SU-DHL-6 (cell line): ENCODE data around the gene EIF4A3.

ENCODE experiments used
- EZH2phosphoT487 ChIP-seq: fragments of 200-600 bp; sonication (generic), shearing (Covaris generic); conservative IDR thresholded peaks from 2 replicates; pipeline ENCODE4 v1.6.1; 2018; ENCODE audit warnings: mild to moderate bottlenecking, antibody characterized with exemption, low read length, moderate library complexity, mixed read lengths
- TF ChIP-seq, protein P1 (sequence below): fragments of 200-600 bp; sonication (generic); IDR thresholded peaks from one replicate; pipeline ENCODE4 v1.5.1; 2017; ENCODE audit warnings: antibody characterized with exemption, mild to moderate bottlenecking, low read length, moderate library complexity; ENCODE audit not compliant: insufficient read depth, poor library complexity, severe bottlenecking

- TF ChIP-seq, protein P1, sequence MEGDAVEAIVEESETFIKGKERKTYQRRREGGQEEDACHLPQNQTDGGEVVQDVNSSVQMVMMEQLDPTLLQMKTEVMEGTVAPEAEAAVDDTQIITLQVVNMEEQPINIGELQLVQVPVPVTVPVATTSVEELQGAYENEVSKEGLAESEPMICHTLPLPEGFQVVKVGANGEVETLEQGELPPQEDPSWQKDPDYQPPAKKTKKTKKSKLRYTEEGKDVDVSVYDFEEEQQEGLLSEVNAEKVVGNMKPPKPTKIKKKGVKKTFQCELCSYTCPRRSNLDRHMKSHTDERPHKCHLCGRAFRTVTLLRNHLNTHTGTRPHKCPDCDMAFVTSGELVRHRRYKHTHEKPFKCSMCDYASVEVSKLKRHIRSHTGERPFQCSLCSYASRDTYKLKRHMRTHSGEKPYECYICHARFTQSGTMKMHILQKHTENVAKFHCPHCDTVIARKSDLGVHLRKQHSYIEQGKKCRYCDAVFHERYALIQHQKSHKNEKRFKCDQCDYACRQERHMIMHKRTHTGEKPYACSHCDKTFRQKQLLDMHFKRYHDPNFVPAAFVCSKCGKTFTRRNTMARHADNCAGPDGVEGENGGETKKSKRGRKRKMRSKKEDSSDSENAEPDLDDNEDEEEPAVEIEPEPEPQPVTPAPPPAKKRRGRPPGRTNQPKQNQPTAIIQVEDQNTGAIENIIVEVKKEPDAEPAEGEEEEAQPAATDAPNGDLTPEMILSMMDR = no peak
- no peak for TF ChIP-seq EZH2phosphoT487
Observed at GRCh38 chr17:80151333-80151732, 4.4 kb upstream of the EIF4A3 start.
